ENCODE measurements around the gene CRISP3.

DNA sequence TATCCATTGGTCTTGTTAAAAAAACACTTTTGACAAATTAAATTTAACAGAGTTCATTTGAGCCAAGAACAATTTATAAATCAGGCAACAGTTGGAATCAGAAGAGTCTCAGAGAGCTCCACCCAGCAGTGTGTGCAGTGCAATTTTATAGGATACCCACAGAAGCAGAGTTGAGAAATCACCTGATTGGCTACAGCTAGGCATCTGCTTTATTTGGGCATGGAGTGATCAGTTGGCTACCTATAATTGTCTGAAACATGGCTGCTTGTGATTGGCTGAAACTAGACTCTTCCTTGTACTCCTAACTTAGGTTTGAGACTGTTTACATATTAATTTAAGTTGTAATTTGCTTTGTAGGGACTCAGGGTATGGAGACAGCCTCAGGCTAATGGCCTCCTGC lies 30.9 kb upstream of the CRISP3 start:
- TF ChIP-seq TEAD4 (IDR thresholded peaks at IDR 0.05) (no peak), YY1 (IDR thresholded peaks at IDR 0.05; ENCODE audit: low read depth) (no peak), TCF12 (IDR thresholded peaks at IDR 0.05; ENCODE audit: low read depth) (no peak), RAD21 (IDR thresholded peaks at IDR 0.05; ENCODE audit: low read depth) (no peak), EGR1 (IDR thresholded peaks at IDR 0.05) (no peak)

All from Ishikawa (cell line).